Neural progenitor cell (in vitro differentiated cells): ENCODE measurements around the gene NUDT1. TPM values are rescaled to one million over a fixed set of nuclear protein-coding genes. Genes with fewer than 3 reads are reported as not detected.

Source experiments
- DNase-seq: peaks from one replicate; pipeline ENCODE4 v3.0.0-alpha.2; 2016; ENCODE audit warnings: low spot score
- H2AFZ ChIP-seq: fragments of 200-600 bp; sonication (generic); replicated peaks from 2 replicates; pipeline ENCODE4 v1.6.1; 2016; ENCODE audit warnings: antibody characterized with exemption
- H3F3A ChIP-seq: fragments of 200-600 bp; sonication (generic); 2 replicates; pipeline ENCODE4 v1.6.1; 2016; ENCODE audit warnings: antibody characterized with exemption, low read depth
- H3K27ac ChIP-seq: fragments of 200-600 bp; sonication (generic); 2 replicates; pipeline ENCODE4 v1.5.1; 2016; ENCODE audit warnings: mild to moderate bottlenecking
- H3K27me3 ChIP-seq: fragments of 200-600 bp; sonication (generic); 2 replicates; pipeline ENCODE4 v1.6.1; 2016; ENCODE audit warnings: mild to moderate bottlenecking, moderate library complexity
- H3K36me3 ChIP-seq: fragments of 200-600 bp; sonication (generic); 2 replicates; pipeline ENCODE4 v1.5.1; 2016
- H3K4me1 ChIP-seq: fragments of 200-600 bp; sonication (generic); 2 replicates; pipeline ENCODE4 v1.6.1; 2016; ENCODE audit warnings: mixed run types
- H3K4me2 ChIP-seq: fragments of 200-600 bp; sonication (generic); 2 replicates; pipeline ENCODE4 v1.6.1; 2016
- H3K4me3 ChIP-seq: fragments of 200-600 bp; sonication (generic); 2 replicates; pipeline ENCODE4 v1.5.1; 2016
- H3K79me2 ChIP-seq: fragments of 200-600 bp; sonication (generic); 2 replicates; pipeline ENCODE4 v1.6.1; 2016; ENCODE audit warnings: low read depth
- H3K9ac ChIP-seq: fragments of 200-600 bp; sonication (generic); 2 replicates; pipeline ENCODE4 v1.6.1; 2016
- H3K9me3 ChIP-seq: fragments of 200-600 bp; sonication (generic); 2 replicates; pipeline ENCODE4 v1.5.1; 2016; ENCODE audit warnings: low read depth
- H4K20me1 ChIP-seq: fragments of 200-600 bp; sonication (generic); 2 replicates; pipeline ENCODE4 v1.6.1; 2016; ENCODE audit warnings: low read depth
- H3K27ac Mint-ChIP-seq: 3 replicates; pipeline ENCODE4 v1.8.0; 2021; ENCODE audit warnings: mixed read lengths
- H3K27me3 Mint-ChIP-seq: 2 replicates; pipeline ENCODE4 v1.8.0; 2022; ENCODE audit warnings: low read depth, mild to moderate bottlenecking, inconsistent platforms, moderate library complexity, mixed read lengths; ENCODE audit not compliant: insufficient read depth
- H3K36me3 Mint-ChIP-seq: 3 replicates; pipeline ENCODE4 v1.8.0; 2021; ENCODE audit warnings: mixed read lengths
- H3K4me1 Mint-ChIP-seq: 3 replicates; pipeline ENCODE4 v1.8.0; 2021; ENCODE audit warnings: mixed read lengths
- H3K4me3 Mint-ChIP-seq: 3 replicates; pipeline ENCODE4 v1.8.0; 2021; ENCODE audit warnings: mild to moderate bottlenecking, moderate library complexity, mixed read lengths
- H3K9me3 Mint-ChIP-seq: 3 replicates; pipeline ENCODE4 v1.8.0; 2020; ENCODE audit warnings: mixed read lengths
- CTCF ChIP-seq: fragments of 200-600 bp; sonication (generic); IDR thresholded peaks from 2 replicates; pipeline ENCODE4 v1.5.1; 2017; ENCODE audit warnings: antibody characterized with exemption, mild to moderate bottlenecking
- EZH2 ChIP-seq: fragments of 200-600 bp; sonication (generic); IDR thresholded peaks from 2 replicates; pipeline ENCODE4 v1.6.1; 2017; ENCODE audit warnings: antibody characterized with exemption, mild to moderate bottlenecking, moderate library complexity
- EZH2phosphoT487 ChIP-seq: fragments of 200-600 bp; sonication (generic); IDR thresholded peaks from 2 replicates; pipeline ENCODE4 v1.6.1; 2017; ENCODE audit warnings: antibody characterized with exemption
- total RNA-seq: library from RNA; depleted of rRNA; stranded (reverse); fragments of >200 nt; gene quantifications from 2 replicates; pipeline ENCODE4 v1.2.3, GENCODE V29; 2015; ENCODE audit warnings: low replicate concordance

NUDT1 gene
- total RNA-seq, 1 donor from 2014 or later, result 29.6 TPM

GRCh38 chr7:2225830-2226229 lies 16.2 kb upstream of the NUDT1 start:
- no peaks in the 10 kb centered on the region for H3K27me3 ChIP-seq
- H3K27ac ChIP-seq, result no peak overlapping the region
- no peak overlapping the region for H3K9ac ChIP-seq
- Mint-ChIP-seq H3K27me3 (peaks cover 4% of the 10 kb centered on the region), H3K36me3 (peaks cover 24% of the 10 kb centered on the region), H3K4me1 (peaks cover 7% of the 10 kb centered on the region), H3K4me3 (no peak overlapping the region), H3K27ac (no peak overlapping the region), H3K9me3 (no peaks in the 10 kb centered on the region)
- peaks cover 58% of the 10 kb centered on the region for H3K79me2 ChIP-seq
- TF ChIP-seq EZH2 (no peak), CTCF (no peak), EZH2phosphoT487 (no peak)
- H3F3A ChIP-seq, result no peaks in the 10 kb centered on the region
- H3K9me3 ChIP-seq, result no peaks in the 10 kb centered on the region
- no peak overlapping the region for H3K4me2 ChIP-seq
- no peaks in the 10 kb centered on the region for H3K4me1 ChIP-seq
- H2AFZ ChIP-seq, result no peak overlapping the region
- no peak for DNase-seq
- no peaks in the 10 kb centered on the region for H3K36me3 ChIP-seq
- no peak overlapping the region for H3K4me3 ChIP-seq
- H4K20me1 ChIP-seq, result peaks cover 33% of the 10 kb centered on the region

GRCh38 chr7:2227699-2228098 lies 14.3 kb upstream of the NUDT1 start:
- Mint-ChIP-seq H3K27me3 (peaks cover 4% of the 10 kb centered on the region), H3K4me1 (peaks cover 12% of the 10 kb centered on the region), H3K27ac (peak overlapping the region; percentile 53), H3K9me3 (no peaks in the 10 kb centered on the region), H3K36me3 (peaks cover 16% of the 10 kb centered on the region), H3K4me3 (no peak overlapping the region)
- Histone ChIP-seq H3K36me3 (no peaks in the 10 kb centered on the region), H2AFZ (no peak overlapping the region), H3K9ac (no peak overlapping the region), H3K4me2 (no peak overlapping the region), H3F3A (peaks cover 6% of the 10 kb centered on the region), H3K79me2 (peaks cover 72% of the 10 kb centered on the region), H3K27me3 (no peaks in the 10 kb centered on the region), H3K4me3 (no peak overlapping the region), H3K4me1 (peaks cover 5% of the 10 kb centered on the region), H3K27ac (no peak overlapping the region), H4K20me1 (peaks cover 37% of the 10 kb centered on the region), H3K9me3 (no peaks in the 10 kb centered on the region)
- no peak for DNase-seq
- TF ChIP-seq EZH2 (no peak), EZH2phosphoT487 (no peak), CTCF (no peak)

- no peak overlapping the region for H3K4me2 ChIP-seq
- no peak overlapping the region for H3K4me3 Mint-ChIP-seq
- H3K36me3 Mint-ChIP-seq, result peaks cover 13% of the 10 kb centered on the region
- peaks cover 72% of the 10 kb centered on the region for H3K79me2 ChIP-seq
- peaks cover 5% of the 10 kb centered on the region for H3K4me1 ChIP-seq
- H3K9me3 ChIP-seq, result no peaks in the 10 kb centered on the region
- H3F3A ChIP-seq, result peaks cover 15% of the 10 kb centered on the region
- no peak overlapping the region for H3K27ac ChIP-seq
- no peak for DNase-seq
- no peaks in the 10 kb centered on the region for H3K9me3 Mint-ChIP-seq
- peaks cover 18% of the 10 kb centered on the region for H3K4me1 Mint-ChIP-seq
- no peak overlapping the region for H2AFZ ChIP-seq
- no peak overlapping the region for H3K27ac Mint-ChIP-seq
- H3K27me3 ChIP-seq, result no peaks in the 10 kb centered on the region
- H3K36me3 ChIP-seq, result no peaks in the 10 kb centered on the region
- no peak overlapping the region for H3K9ac ChIP-seq
- H3K27me3 Mint-ChIP-seq, result peaks cover 4% of the 10 kb centered on the region
- TF ChIP-seq EZH2phosphoT487, result no peak
- H4K20me1 ChIP-seq, result peaks cover 31% of the 10 kb centered on the region
- no peak overlapping the region for H3K4me3 ChIP-seq
Measured at GRCh38 chr7:2228921-2229320, 13.1 kb upstream of the NUDT1 start.

- no peaks in the 10 kb centered on the region for H3K9me3 ChIP-seq
- no peak for TF ChIP-seq CTCF
- TF ChIP-seq EZH2, result no peak
- TF ChIP-seq EZH2phosphoT487, result no peak
- H3K79me2 ChIP-seq, result peaks cover 67% of the 10 kb centered on the region
- no peak for DNase-seq
- Mint-ChIP-seq H3K36me3 (peaks cover 9% of the 10 kb centered on the region), H3K9me3 (no peaks in the 10 kb centered on the region), H3K4me3 (no peak overlapping the region), H3K27ac (no peak overlapping the region), H3K4me1 (peaks cover 18% of the 10 kb centered on the region), H3K27me3 (peaks cover 4% of the 10 kb centered on the region)
- H3K36me3 ChIP-seq, result no peaks in the 10 kb centered on the region
- H3K4me3 ChIP-seq, result no peak overlapping the region
- H3K4me1 ChIP-seq, result peaks cover 5% of the 10 kb centered on the region
- H2AFZ ChIP-seq, result no peak overlapping the region
- no peaks in the 10 kb centered on the region for H3K27me3 ChIP-seq
- H3F3A ChIP-seq, result peaks cover 21% of the 10 kb centered on the region
- no peak overlapping the region for H3K9ac ChIP-seq
- no peak overlapping the region for H3K4me2 ChIP-seq
- H3K27ac ChIP-seq, result no peak overlapping the region
- H4K20me1 ChIP-seq, result peaks cover 31% of the 10 kb centered on the region
Measured at GRCh38 chr7:2229467-2229866, 12.6 kb upstream of the NUDT1 start.
